Erythroblast (primary cell): Measurements from ENCODE around the gene AXIN1.

Experiments
- GATA1 ChIP-seq: IDR thresholded peaks from 2 replicates; pipeline ENCODE4 v1.6.1; 2011; ENCODE audit warnings: low read depth, mild to moderate bottlenecking, control low read depth, low read length, moderate library complexity
- POLR2A ChIP-seq: IDR thresholded peaks from 2 replicates; pipeline ENCODE4 v1.6.1; 2011; ENCODE audit warnings: mild to moderate bottlenecking, low read length

- TF ChIP-seq POLR2A, result no peak
- no peak for TF ChIP-seq GATA1
Observed at GRCh38 chr16:340370-341091, 12.0 kb downstream of the AXIN1 start.
